ENCODE measurements around the gene EMC6.

The EMC6 gene

DNA sequence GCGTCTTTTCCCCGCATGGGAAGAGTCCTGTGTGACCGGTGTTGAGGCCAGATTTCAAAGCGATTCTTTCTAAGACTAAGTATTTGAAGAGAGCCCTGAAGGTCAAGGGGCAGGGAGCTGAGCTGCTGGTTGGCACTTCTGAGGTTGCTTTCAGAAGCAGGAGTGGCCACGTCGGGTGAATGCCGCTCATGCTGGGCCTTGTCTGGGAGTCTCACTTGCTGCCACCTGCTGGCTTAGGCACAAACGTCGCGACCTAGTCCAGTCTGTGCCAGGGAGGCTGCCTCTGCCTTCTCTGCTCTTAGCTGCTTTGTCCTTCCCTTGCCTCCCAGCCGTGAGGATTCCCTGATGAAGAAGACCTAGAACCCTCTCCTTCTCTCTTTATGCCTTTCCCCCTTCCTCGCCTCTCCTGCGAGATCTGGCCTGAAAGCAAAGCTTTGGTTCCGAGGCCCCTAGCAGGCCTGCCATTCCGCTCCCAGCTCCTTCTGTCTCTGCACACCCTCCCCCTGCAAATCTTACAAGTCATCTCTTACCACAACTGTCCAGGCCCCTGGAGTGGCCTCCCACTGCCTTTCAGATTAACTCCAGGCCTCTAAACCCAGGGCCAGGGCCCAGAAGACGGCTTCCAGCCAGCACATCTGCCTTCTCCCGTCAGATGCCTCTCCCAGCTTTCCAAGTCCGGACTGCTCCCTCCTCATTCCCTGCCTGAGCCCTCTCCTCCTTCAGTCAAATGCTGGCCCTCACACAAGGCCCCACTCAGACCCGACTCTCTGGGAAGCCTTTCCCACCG is 20.6 kb upstream of the EMC6 start:
- peak; percentile 55 for DNase-seq
- in situ Hi-C loops (cut with HindIII; ENCODE audit: low pct_ligation_motif_present, low pct_unique_long_range_greater_than_20kb, low sequenced_read_pairs), result no loop called here

DNA sequence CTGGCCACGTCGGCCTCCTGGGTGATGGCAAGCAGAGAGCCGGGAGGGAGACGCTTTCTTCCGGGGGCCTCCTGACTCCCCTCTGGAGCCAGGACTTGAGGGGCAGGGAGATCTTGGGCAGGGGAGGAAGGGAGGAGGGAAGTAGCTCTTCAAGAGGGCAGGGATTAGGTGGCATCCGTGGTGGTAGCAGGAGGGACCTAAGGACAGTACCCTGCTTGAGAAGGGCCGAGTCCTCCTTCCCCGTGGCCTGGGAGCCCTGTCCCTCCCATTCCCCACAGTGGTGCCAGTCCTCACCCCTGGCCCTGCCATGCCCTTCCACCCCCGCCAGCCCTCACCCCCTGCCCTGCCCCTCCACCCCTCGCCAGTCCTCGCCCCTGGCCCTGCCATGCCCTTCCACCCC is 12.8 kb upstream of the EMC6 start:
- no peak for DNase-seq
- in situ Hi-C loops (cut with HindIII; ENCODE audit: low pct_ligation_motif_present, low pct_unique_long_range_greater_than_20kb, low sequenced_read_pairs), result no loop called here

DNA sequence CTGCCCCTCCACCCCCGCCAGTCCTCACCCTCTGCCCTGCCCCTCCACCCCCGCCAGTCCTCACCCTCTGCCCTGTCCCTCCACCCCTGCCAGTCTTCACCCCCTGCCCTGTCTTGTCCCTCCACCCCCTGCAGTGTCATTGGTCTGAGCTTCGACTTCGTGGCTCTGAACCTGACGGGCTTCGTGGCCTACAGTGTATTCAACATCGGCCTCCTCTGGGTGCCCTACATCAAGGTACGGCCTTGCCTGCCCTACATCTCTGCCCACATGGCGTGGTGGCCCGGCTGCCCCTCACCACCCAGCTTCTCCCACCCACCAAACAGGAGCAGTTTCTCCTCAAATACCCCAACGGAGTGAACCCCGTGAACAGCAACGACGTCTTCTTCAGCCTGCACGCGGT is 12.3 kb upstream of the EMC6 start:
- in situ Hi-C loops (cut with HindIII; ENCODE audit: low pct_ligation_motif_present, low pct_unique_long_range_greater_than_20kb, low sequenced_read_pairs), result no loop called here
- DNase-seq, result no peak

GRCh38 chr17:3656755-3657587 is 11.6 kb upstream of the EMC6 start:
- in situ Hi-C loops (cut with HindIII; ENCODE audit: low pct_ligation_motif_present, low pct_unique_long_range_greater_than_20kb, low sequenced_read_pairs), result no loop called here
- DNase-seq, result no peak

- in situ Hi-C loops (cut with HindIII; ENCODE audit: low pct_ligation_motif_present, low pct_unique_long_range_greater_than_20kb, low sequenced_read_pairs), result no loop called here
- DNase-seq, result no peak
Observed at GRCh38 chr17:3657588-3657869, 11.1 kb upstream of the EMC6 start.

DNA sequence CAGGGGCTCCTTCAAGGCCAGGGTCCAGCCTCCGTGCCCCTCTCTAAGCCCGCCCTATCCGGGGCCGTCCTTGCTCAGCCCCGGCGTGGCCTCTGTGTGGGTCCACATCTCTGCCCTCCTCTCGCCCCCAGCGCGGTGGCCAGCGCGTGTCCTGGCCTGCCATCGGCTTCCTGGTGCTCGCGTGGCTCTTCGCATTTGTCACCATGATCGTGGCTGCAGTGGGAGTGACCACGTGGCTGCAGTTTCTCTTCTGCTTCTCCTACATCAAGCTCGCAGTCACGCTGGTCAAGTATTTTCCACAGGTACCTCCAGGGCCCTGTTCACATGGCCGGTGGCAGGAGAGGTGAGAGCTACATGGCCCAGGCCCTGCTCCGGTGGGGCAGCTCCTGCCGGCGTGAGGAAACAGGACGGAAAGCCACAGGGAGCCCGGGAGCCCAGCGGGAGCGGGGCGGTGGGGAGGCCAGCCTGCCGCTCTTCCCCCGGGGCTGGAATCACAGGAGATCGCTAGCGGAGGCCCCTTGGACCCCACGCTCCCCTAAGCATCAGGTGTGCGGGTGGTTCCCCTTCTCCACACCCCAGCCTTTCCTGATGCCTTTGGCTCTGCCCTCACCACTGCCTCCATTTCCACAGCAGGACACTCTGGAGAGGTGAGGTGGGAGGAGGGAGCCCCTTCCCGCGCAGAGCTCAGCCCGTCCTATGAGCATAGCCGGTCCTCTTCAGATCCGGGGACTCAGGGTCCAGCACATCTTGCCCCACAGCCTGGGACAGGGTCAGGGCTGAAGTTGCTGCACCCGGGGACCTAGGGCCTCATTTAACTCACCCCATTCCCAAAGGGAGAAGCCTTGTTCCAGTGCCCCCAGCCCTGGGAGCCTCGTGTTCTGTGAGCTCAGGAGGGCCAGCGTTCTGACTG is 10.5 kb upstream of the EMC6 start:
- DNase-seq, result no peak
- in situ Hi-C loops (cut with HindIII; ENCODE audit: low pct_ligation_motif_present, low pct_unique_long_range_greater_than_20kb, low sequenced_read_pairs), result no loop called here

- in situ Hi-C loops (cut with HindIII; ENCODE audit: low pct_ligation_motif_present, low pct_unique_long_range_greater_than_20kb, low sequenced_read_pairs), result no loop called here
- DNase-seq, result no peak
Observed at GRCh38 chr17:3658784-3659449, 9.7 kb upstream of the EMC6 start.

DNA sequence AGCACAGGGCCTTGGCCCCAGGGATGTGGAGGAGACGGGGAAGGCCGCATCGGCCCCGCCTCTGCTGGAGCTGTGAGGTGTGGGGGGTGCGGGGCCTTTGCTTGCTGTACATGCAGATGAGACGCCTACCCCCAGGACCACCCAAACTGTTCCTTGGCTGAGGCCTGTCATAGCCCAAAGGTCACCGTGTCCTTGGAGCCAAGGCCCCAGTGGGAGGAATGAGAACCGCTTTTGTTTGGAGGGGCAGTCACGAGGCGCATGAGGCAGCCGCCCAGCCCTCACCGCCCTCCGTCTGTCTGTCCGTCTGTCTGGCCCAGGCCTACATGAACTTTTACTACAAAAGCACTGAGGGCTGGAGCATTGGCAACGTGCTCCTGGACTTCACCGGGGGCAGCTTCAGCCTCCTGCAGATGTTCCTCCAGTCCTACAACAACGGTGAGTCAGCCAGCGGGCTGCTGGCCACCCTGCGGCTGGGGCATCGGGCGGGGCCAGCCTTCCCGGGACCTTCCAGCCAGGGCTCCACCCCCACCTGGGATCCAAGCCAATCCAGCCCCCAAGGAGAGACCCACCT is 9.0 kb upstream of the EMC6 start:
- DNase-seq, result peak; percentile 51
- in situ Hi-C loops (cut with HindIII; ENCODE audit: low pct_ligation_motif_present, low pct_unique_long_range_greater_than_20kb, low sequenced_read_pairs), result no loop called here

DNA sequence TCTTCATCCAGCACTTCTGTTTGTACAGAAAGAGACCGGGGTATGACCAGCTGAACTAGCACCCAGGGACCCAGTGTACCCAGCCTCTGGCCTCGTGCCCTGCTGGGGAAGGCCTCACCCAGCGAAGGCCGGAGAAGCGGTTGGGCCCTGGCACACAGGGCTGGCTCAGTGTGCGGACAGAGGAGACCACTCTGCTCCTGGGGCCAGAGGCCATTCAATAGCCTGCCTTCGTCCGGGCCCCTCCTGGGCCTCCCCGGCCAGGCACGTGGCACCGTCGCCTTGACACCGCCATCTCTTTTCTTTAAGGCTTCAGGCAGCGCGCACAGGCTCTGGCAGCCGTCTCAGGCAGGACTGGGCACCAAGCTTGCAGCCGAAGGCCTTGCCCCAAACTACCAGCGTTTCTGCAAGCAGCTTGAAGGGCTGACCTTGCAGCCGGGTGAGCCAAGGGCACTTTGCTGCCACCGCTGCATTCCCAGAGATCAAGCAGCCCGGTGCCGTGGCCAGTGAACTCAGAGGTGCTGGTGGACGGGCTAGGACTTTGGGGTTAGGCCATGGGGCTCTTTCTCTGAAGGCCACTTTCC is 8.2 kb upstream of the EMC6 start:
- in situ Hi-C loops (cut with HindIII; ENCODE audit: low pct_ligation_motif_present, low pct_unique_long_range_greater_than_20kb, low sequenced_read_pairs), result no loop called here
- DNase-seq, result no peak

GRCh38 chr17:3663102-3664011 is 5.3 kb upstream of the EMC6 start:
- DNase-seq, result no peak
- in situ Hi-C loops (cut with HindIII; ENCODE audit: low pct_ligation_motif_present, low pct_unique_long_range_greater_than_20kb, low sequenced_read_pairs), result no loop called here

- in situ Hi-C loops (cut with HindIII; ENCODE audit: low pct_ligation_motif_present, low pct_unique_long_range_greater_than_20kb, low sequenced_read_pairs), result no loop called here
- no peak for DNase-seq
Observed at GRCh38 chr17:3665834-3666233, 2.8 kb upstream of the EMC6 start.

- no peak for DNase-seq
- in situ Hi-C loops (cut with HindIII; ENCODE audit: low pct_ligation_motif_present, low pct_unique_long_range_greater_than_20kb, low sequenced_read_pairs), result no loop called here
Observed at GRCh38 chr17:3666516-3666915, 2.1 kb upstream of the EMC6 start.

DNA sequence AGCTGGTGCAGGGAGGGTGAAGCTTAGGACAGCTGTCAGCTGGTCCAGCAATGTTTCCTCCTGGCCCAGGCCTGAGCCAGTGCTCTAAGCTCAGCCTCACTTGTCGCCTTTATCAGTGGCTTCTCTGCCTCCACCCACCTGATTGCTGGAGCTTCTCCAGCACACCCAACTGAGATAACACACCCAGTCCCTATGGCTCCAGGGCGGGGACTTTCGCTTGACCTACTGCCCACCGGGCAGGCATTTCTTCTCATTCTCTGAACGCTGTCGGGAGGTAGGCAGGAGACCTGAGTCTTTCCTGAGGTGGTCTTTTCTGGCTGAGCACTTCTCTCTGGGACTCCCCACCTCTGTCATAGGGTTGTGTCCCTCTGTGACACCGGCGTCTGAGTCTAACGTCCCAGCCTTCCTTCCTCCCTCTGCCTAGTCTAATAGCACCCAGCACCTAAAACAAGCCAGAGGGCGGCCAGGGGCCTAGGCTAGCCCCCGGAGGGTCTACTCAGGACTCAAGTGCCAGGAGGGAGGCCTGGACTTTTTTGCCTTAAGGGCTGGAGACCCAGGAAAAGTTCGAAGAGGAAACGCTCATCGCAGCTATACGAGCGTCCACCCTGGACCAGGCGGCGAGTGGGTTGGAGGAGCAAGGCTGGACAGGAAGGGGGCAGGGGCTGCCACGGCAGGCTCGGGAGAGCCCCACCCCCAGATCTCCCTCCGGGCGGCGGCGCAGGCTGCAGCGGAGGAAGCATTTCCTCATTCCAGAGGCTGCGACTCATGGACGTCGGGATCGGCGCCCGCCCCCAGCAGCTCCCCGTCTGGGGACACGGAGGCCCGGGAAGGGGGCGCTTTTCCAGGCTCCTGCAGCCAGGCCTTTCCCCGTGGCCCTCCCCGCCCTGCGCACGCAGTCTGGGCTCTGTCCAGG is 990 bp upstream of the EMC6 start:
- DNase-seq, result peak; percentile 94
- in situ Hi-C loops (cut with HindIII; ENCODE audit: low pct_ligation_motif_present, low pct_unique_long_range_greater_than_20kb, low sequenced_read_pairs), result no loop called here

- DNase-seq, result no peak
- in situ Hi-C loops (cut with HindIII; ENCODE audit: low pct_ligation_motif_present, low pct_unique_long_range_greater_than_20kb, low sequenced_read_pairs), result no loop called here
Observed at GRCh38 chr17:3669085-3669347, 404 bp downstream of the EMC6 start.

- in situ Hi-C loops (cut with HindIII; ENCODE audit: low pct_ligation_motif_present, low pct_unique_long_range_greater_than_20kb, low sequenced_read_pairs), result no loop called here
- peak; percentile 14 for DNase-seq
Observed at GRCh38 chr17:3669548-3669947, 936 bp downstream of the EMC6 start.

DNA sequence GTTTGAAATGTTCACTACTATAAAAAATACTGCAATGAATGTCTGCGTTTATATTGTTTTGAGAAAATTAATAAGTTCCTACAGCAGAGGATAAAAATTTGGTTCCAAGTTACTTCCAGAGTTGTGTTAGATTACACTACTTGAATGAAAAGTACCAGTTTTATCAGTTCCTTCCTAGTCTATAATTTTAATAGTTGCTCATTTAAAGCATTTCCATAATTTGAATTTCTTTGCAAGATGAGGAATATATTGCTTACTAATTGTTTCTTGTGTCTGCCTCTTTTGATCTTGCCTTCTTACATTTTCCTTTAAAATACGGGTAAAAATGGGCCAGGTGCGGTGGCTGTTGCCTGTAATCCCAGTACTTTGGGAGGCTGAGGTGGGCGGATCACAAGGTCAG is 4.0 kb downstream of the EMC6 start:
- in situ Hi-C loops (cut with HindIII; ENCODE audit: low pct_ligation_motif_present, low pct_unique_long_range_greater_than_20kb, low sequenced_read_pairs), result no loop called here
- no peak for DNase-seq
